Kidney (tissue), 14 donors: ENCODE results near the gene PAX5. TPM values are rescaled to one million over a fixed set of nuclear protein-coding genes. Genes with fewer than 3 reads are reported as not detected.

ENCODE experiments used
- DNase-seq, 5 donors: peaks; one replicate each; pipeline ENCODE4 v3.0.0-alpha.2; 2013 to 2020
- FAIRE-seq: peaks from 2 replicates; lab custom pipeline; 2012; peaks lifted over from hg19 to GRCh38; lab: Jason Lieb, UNC
- H3K27ac ChIP-seq, 2 donors: one replicate each; pipeline ENCODE4 v1.7.0; 2013; ENCODE audit warnings: low read depth in 2 of 2, low read length in 2 of 2, inconsistent platforms in 1 of 2
- H3K27me3 ChIP-seq: one replicate; pipeline ENCODE4 v1.7.1; 2013; ENCODE audit warnings: low read length, inconsistent platforms; ENCODE audit not compliant: control insufficient read depth, insufficient read depth
- H3K36me3 ChIP-seq, 3 donors: one replicate each; pipeline versions ENCODE4 v1.7.0 to v1.7.1; 2013; ENCODE audit warnings: low read length in 3 of 3, control low read depth in 1 of 3, inconsistent platforms in 1 of 3; ENCODE audit not compliant: insufficient read depth in 3 of 3, control insufficient read depth in 2 of 3
- H3K4me1 ChIP-seq, 3 donors: one replicate each; pipeline versions ENCODE4 v1.7.0 to v1.7.1; 2013; ENCODE audit warnings: low read length in 3 of 3, inconsistent platforms in 1 of 3, low read depth in 1 of 3; ENCODE audit not compliant: control insufficient read depth in 2 of 3, insufficient read depth in 2 of 3
- H3K4me3 ChIP-seq, 3 donors: one replicate each; pipeline versions ENCODE4 v1.7.0 to v1.8.1; 2013; ENCODE audit warnings: low read length in 3 of 3, control low read depth in 1 of 3, inconsistent platforms in 1 of 3
- H3K9ac ChIP-seq, 3 donors: one replicate each; pipeline versions ENCODE4 v1.7.0 to v1.7.1; 2013; ENCODE audit warnings: low read length in 3 of 3, control low read depth in 1 of 3, inconsistent platforms in 1 of 3
- H3K9me3 ChIP-seq, 3 donors: one replicate each; pipeline versions ENCODE4 v1.7.0 to v1.7.1; 2013; ENCODE audit warnings: low read length in 3 of 3, control low read depth in 1 of 3, inconsistent platforms in 1 of 3; ENCODE audit not compliant: control insufficient read depth in 2 of 3, insufficient read depth in 1 of 3
- intact Hi-C: fragments of 100-400 bp; cut with DNase I; formaldehyde crosslinking; loops from one replicate; pipeline ENCODE4 v1.11.1; 2022
- polyA plus RNA-seq: library from polyadenylated mRNA; stranded (reverse); fragments of 350-450 nt; fragmentation: Illumina TruSeq; extraction: RNeasy Lipid Tissue Mini Kit (QIAGEN cat#74804); gene quantifications from one replicate; pipeline ENCODE4 v1.2.3, GENCODE V29; 2014; ENCODE audit warnings: low read depth, low replicate concordance; ENCODE audit not compliant: insufficient read depth
- total RNA-seq: library from RNA; stranded (reverse); fragmentation: NEBNext Ultra II Directional; extraction: Animal tissue kit (Norgen Biotek cat#: 25700); gene quantifications from one replicate; pipeline ENCODE4 v1.2.1, GENCODE V29; 2021
- TF ChIP-seq, protein P1 (sequence below): IDR thresholded peaks from 3 replicates; pipeline ENCODE4 v1.5.1; 2012; ENCODE audit warnings: mild to moderate bottlenecking, moderate library complexity, borderline replicate concordance; ENCODE audit not compliant: insufficient read depth; ENCODE audit errors: extremely low read depth
- donor health status: control.
- donor health status: control.
- donor health status: control.
- donor health status: control.
- donor health status: control.
- donor health status: DM: yes; HTN: yes; CAD: no.
- donor health status: Normal renal cell carcinoma (clear cell type).

The PAX5 gene
- total and polyA plus RNA-seq, 2 donors from 2014 or later = 2.7 TPM; not detected in 1

GRCh38 chr9:36999728-37000333 lies 34.2 kb downstream of the PAX5 start:
- no peak overlapping the region for H3K9ac ChIP-seq
- peaks cover 0 to 4% (median 0%) of the 10 kb centered on the region in 3 donors for H3K4me1 ChIP-seq
- no peak for FAIRE-seq
- intact Hi-C loops = no loop called here
- H3K4me3 ChIP-seq = no peak overlapping the region
- TF ChIP-seq, protein P1, sequence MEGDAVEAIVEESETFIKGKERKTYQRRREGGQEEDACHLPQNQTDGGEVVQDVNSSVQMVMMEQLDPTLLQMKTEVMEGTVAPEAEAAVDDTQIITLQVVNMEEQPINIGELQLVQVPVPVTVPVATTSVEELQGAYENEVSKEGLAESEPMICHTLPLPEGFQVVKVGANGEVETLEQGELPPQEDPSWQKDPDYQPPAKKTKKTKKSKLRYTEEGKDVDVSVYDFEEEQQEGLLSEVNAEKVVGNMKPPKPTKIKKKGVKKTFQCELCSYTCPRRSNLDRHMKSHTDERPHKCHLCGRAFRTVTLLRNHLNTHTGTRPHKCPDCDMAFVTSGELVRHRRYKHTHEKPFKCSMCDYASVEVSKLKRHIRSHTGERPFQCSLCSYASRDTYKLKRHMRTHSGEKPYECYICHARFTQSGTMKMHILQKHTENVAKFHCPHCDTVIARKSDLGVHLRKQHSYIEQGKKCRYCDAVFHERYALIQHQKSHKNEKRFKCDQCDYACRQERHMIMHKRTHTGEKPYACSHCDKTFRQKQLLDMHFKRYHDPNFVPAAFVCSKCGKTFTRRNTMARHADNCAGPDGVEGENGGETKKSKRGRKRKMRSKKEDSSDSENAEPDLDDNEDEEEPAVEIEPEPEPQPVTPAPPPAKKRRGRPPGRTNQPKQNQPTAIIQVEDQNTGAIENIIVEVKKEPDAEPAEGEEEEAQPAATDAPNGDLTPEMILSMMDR = no peak
- no peak overlapping the region for H3K27ac ChIP-seq
- no peaks in the 10 kb centered on the region for H3K36me3 ChIP-seq
- DNase-seq = no peak
- peaks cover 32% of the 10 kb centered on the region for H3K27me3 ChIP-seq
- H3K9me3 ChIP-seq = no peaks in the 10 kb centered on the region

DNA sequence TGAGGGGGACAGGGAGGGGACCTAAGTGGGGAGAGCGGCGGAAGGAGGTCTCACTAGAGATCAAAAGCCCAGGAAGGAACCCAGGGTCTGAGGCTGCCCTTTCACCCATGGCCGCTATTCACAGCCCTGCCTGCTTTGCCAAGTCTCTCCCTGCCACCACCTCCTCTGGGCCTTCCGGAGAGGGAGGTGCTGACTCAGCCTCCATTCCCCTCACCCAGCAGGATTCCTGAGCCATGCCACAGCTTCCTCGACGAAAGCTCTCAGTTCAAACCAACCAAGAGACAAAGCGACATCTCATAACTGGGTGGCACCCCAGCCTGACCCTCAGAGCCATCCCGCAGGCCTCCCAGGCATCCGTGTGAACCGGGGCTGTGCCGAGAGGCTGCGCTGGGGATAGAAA lies 36.7 kb downstream of the PAX5 start:
- TF ChIP-seq, protein P1 = no peak
- Histone ChIP-seq H3K27ac (no peak overlapping the region), H3K9me3 (no peaks in the 10 kb centered on the region), H3K27me3 (peaks cover 17% of the 10 kb centered on the region), H3K4me3 (no peak overlapping the region), H3K4me1 (peaks cover 0 to 4% (median 0%) of the 10 kb centered on the region in 3 donors), H3K9ac (no peak overlapping the region), H3K36me3 (no peaks in the 10 kb centered on the region)
- DNase-seq (no peak), FAIRE-seq (no peak)
- intact Hi-C loops = no loop called here

DNA sequence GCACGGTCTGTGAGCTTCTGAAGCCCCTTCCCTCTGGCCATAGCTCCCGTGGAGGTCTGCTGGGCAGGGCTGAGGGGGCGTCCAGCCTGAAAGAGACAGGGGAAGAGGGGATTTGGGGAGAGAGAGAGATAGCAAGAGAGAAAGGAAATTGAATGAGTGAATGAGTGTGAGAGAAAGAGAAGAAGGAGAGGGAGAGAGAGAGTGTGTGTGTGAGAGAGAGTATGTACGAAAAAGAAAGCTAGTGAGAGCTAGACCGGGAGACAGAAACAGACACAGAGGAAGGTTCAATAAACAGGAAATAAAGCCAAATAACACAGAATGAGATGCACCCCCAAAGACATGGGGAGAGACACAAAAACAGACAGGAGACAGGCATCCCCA lies 37.4 kb downstream of the PAX5 start:
- Histone ChIP-seq H3K4me3 (no peak overlapping the region), H3K36me3 (no peaks in the 10 kb centered on the region), H3K9me3 (peaks cover 0 to under 1% (median 0%) of the 10 kb centered on the region in 3 donors), H3K27me3 (peaks cover 13% of the 10 kb centered on the region), H3K27ac (no peak overlapping the region), H3K9ac (no peak overlapping the region), H3K4me1 (peaks cover 0 to 2% (median 0%) of the 10 kb centered on the region in 3 donors)
- FAIRE-seq (no peak), DNase-seq (no peak)
- intact Hi-C loops = no loop called here
- TF ChIP-seq, protein P1 = no peak
